ENCODE measurements around the gene KRT71.

DNA sequence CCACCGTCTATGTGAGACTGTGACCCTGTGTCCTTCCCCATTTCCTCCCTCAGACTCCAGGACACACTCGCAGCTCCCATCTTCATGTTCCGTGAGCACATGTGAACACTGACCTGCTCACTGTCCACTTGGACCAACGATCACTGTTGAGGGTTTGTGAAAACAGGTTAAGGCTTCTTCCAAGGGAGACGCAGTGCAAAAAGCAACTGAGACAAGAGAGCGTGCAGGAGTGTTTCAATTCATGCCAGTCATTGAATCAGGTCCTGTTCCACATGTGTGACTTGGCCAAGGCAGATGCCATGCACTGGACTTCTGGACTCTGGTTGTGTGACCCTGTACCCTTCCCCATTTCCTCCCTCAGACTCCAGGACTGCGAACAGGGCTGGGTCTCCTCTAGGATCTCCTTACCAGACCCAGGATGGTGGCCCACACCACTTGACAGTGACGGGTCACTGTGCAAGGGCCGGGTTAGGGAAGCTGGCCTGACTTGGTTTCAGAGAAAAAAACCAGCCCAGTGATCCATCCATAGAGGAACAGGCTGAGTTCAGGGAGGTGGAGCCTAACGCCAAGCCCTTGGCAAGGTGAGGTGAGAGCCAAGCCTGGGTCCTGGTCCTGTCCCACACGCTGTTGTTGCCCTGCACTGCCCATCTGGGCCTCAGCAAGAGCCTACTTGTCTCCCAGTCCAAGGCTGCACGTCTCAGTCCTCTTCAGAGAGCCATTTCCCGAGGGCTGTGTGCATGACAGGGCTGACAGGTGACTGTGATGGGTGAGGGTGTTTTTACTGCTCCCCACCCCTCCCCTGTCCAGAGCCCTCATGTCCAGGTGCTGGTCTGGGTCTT, 27.1 kb downstream of the KRT71 start:
- no peak for TF ChIP-seq L3MBTL2 (conservative IDR thresholded peaks at IDR 0.05)
- no peak for TF ChIP-seq SP1 (IDR thresholded peaks at IDR 0.05)
- TF ChIP-seq BHLHE40 (IDR thresholded peaks at IDR 0.05; ENCODE audit: borderline replicate concordance), result no peak
- no peak for TF ChIP-seq FOXA1 (IDR thresholded peaks at IDR 0.05)
- TF ChIP-seq FOXM1 (IDR thresholded peaks at IDR 0.05; ENCODE audit: borderline replicate concordance), result no peak
- TF ChIP-seq ARNT (IDR thresholded peaks at IDR 0.05), result no peak
- TF ChIP-seq ELF4 (IDR thresholded peaks at IDR 0.05), result no peak

Data from HEK293T (cell line).